ENCODE measurements around the gene SEC23A.
"Not testable (repeated sequence)": the region's sequence is repeated elsewhere in the genome, so short reads cannot be mapped to it uniquely, and the experiment has no call there.

Gene SEC23A

DNA sequence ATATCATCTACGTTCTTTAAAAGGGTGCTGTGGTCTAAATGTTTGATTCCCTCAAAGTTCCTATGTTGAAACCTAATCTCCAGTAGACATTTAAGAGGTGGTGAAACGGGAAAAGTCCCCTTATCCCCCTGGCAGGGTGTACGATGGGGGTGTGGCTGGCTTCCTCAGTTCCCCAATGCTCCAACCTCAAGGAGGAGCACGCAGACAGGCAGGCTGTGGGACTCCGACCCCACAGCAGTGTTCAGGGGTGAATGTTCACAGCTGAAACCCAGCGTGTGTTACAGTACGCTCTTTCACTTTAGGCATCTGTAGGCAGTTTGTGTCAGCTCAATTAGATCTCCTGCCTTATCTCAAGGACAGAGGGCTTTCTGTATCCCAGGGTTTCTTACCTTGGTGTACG, 73.2 kb downstream of the SEC23A start:
- TF ChIP-seq, protein P1, sequence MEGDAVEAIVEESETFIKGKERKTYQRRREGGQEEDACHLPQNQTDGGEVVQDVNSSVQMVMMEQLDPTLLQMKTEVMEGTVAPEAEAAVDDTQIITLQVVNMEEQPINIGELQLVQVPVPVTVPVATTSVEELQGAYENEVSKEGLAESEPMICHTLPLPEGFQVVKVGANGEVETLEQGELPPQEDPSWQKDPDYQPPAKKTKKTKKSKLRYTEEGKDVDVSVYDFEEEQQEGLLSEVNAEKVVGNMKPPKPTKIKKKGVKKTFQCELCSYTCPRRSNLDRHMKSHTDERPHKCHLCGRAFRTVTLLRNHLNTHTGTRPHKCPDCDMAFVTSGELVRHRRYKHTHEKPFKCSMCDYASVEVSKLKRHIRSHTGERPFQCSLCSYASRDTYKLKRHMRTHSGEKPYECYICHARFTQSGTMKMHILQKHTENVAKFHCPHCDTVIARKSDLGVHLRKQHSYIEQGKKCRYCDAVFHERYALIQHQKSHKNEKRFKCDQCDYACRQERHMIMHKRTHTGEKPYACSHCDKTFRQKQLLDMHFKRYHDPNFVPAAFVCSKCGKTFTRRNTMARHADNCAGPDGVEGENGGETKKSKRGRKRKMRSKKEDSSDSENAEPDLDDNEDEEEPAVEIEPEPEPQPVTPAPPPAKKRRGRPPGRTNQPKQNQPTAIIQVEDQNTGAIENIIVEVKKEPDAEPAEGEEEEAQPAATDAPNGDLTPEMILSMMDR (IDR thresholded peaks at IDR 0.05; ENCODE audit: low read depth, low read length) = no peak
- DNase-seq (ENCODE audit: low read depth, low spot score) = no peak
- no peak overlapping the region for H3K4me3 ChIP-seq (ENCODE audit: low read depth, low read length)
- in situ Hi-C loops (cut with HindIII; ENCODE audit: low sequenced_read_pairs) = no loop called here

DNA sequence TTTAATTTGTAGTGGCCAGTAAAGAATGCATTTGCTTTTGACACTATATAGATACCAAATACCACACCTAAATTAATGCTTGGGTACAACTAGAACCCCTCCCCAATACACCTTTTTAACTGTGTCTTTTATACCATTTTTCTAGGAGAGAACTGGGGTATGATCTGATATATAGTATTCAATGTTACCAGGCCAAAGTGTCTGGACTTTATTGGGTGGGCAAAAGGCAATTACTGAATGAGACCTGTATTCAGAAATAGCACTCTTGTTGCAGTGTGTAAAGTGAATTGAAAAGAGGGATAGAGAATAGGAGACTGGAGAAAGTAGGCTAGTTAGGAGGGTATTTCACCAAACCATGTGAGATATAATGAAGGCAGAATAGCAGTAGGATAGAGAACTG, 74.4 kb downstream of the SEC23A start:
- TF ChIP-seq, protein P1 (IDR thresholded peaks at IDR 0.05; ENCODE audit: low read depth, low read length) = no peak
- in situ Hi-C loops (cut with HindIII; ENCODE audit: low sequenced_read_pairs) = no loop called here
- DNase-seq (ENCODE audit: low read depth, low spot score) = no peak
- H3K4me3 ChIP-seq (ENCODE audit: low read depth, low read length) = no peak overlapping the region

DNA sequence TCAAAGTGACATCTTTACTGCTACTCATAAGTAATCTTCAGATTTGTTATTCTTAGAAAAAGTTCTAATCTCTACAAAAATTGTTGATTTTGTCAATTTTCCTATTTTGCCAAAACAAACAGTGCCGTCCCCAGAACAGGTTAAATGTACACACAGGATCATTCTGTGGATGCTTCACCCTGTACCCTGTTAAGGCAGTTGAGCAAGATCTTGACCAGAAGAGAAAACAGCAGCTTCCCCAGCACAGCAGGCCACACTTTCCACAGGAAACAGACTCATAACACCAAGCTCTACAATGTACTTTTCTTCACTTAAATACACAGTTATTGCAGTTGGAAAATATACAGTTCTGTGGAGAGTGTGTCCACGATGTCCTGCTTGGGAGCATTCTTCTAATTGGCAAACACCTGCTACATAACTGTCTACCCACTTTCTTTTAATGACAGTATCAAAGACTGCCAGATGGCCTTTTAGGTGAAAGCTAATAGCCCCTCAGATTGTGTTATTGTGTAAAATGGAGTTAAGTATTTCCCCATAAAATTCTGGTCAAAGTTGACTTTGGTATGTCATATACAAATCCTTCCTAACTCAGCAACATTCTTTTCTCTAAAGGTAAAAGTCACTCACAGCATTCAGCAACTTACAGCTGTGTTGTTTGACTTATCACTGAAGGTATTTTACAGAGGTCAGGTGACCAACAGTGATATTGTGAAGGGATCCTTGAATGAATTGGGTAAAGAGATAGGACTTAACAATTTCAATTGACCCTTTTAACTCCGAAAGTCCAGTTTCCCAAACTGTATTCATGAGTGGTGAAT, 77.0 kb downstream of the SEC23A start:
- in situ Hi-C loops (cut with HindIII; ENCODE audit: low sequenced_read_pairs) = no loop called here
- TF ChIP-seq, protein P1 (IDR thresholded peaks at IDR 0.05; ENCODE audit: low read depth, low read length) = no peak
- no peak overlapping the region for H3K4me3 ChIP-seq (ENCODE audit: low read depth, low read length)
- peak; percentile 75 for DNase-seq (ENCODE audit: low read depth, low spot score)

DNA sequence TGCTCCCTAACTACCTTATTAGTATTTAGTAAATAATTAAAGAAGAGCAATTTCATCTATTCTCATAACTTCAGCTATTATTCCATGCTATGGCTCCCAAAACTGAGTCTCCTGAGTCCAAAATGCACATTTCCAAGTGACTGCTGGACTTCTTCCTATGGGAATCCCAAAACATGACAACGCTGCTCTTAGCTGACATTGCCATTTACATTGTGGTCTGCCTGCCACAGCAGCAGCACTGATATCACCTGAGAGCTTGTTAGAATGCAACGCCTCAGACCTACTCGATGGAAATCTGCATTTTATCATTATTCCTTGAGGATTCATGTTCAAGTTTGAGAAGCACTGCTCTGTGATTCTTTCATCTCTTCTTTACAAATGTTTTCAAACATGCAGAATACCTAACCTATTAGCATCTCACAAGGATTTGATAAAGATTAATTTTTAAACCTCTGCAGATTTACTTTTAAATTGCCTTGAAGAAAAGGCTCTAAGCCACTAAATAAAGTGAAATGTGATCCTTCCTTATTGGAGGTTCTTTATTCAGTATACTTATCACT, 77.7 kb downstream of the SEC23A start:
- in situ Hi-C loops (cut with HindIII; ENCODE audit: low sequenced_read_pairs) = no loop called here
- H3K4me3 ChIP-seq (ENCODE audit: low read depth, low read length) = no peak overlapping the region
- TF ChIP-seq, protein P1 (IDR thresholded peaks at IDR 0.05; ENCODE audit: low read depth, low read length) = no peak
- no peak for DNase-seq (ENCODE audit: low read depth, low spot score)

DNA sequence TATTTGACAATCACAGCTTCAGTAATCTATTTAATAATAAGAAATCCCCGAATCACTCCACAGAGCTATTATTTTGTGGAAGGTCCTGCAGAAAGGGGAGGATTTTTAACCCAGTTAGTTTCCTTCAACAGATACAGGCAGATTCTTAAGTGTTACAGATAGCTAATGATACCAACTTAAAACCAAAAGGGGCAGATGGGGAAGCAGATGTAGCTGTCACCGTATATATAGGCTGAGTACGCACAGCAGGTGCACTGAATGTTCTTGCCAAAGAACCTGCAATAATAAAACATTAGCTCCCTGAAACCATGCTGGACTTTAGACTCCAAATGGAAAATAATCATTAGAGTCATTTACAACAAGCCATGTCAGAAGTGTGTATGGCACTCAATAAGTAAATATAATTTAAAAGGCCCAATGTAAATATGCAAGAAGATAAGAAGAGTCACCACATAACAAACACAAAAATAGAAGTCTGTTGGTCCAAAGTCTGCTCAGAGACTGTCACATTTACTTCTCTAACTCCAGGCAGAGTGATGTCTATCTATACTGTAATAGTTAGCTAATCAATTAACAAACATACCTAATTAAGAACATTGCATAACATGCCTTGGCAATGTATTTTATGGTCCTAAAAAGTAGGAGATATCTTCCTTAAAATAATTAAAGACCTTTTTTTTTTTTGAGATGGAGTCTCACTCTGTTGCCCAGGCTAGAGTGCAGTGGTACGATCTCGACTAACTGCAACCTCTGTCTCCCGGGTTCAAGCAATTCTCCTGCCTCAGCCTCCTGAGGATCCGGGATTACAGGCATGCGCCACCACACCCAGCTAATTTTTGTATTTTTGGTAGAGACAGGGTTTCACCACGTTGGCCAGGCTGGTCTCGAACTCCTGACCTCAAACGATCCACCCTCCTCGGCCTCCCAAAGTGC, 78.8 kb downstream of the SEC23A start:
- in situ Hi-C loops (cut with HindIII; ENCODE audit: low sequenced_read_pairs) = no loop called here

DNA sequence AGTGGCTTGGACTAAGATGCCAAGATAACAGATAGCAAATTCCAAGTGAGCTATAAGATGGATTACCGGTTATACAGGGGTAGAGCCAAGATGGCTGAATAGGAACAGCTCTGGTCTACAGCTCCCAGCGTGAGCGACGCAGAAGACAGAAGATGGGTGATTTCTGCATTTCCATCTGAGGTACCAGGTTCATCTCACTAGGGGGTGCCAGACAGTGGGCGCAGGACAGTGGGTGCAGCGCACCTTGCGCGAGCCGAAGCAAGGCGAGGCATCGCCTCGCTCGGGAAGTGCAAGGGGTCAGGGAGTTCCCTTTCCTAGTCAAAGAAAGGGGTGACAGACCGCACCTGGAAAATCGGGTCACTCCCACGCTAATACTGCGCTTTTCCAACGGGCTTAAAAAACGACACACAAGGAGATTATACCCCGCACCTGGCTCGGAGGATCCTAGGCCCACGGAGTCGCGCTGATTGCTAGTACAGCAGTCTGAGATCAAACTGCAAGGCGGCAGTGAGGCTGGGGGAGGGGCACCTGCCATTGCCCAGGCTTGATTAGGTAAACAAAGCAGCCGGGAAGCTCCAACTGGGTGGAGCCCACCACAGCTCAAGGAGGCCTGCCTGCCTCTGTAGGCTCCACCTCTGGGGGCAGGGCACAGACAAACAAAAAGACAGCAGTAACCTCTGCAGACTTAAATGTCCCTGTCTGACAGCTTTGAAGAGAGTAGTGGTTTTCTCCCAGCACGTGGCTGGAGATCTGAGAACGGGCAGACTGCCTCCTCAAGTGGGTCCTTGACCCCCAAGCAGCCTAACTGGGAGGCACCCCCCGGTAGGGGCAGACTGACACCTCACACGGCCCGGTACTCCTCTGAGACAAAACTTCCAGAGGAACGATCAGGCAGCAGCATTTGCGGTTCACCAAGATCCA, 85.7 kb downstream of the SEC23A start:
- DNase-seq (ENCODE audit: low read depth, low spot score); in situ Hi-C loops (cut with HindIII; ENCODE audit: low sequenced_read_pairs); H3K4me3 ChIP-seq (ENCODE audit: low read depth, low read length): not testable (repeated sequence)

More for the DNA sequence above, 78.8 kb downstream of the SEC23A start:
- H3K4me3 ChIP-seq (ENCODE audit: low read depth, low read length) = no peak overlapping the region
- TF ChIP-seq, protein P1 (IDR thresholded peaks at IDR 0.05; ENCODE audit: low read depth, low read length) = no peak
- DNase-seq (ENCODE audit: low read depth, low spot score) = no peak
